Adrenal gland (tissue), 5 donors: Measurements from ENCODE around the gene BPIFB2.

Experiments used
- CTCF ChIP-seq, 6 experiments: fragments of 450-650 bp in 4 of 6; fragments of 200-600 bp in 2 of 6; sonication (generic) in 1 of 6; IDR thresholded peaks; 1 replicate in 5 of 6; 2 replicates in 1 of 6; pipeline versions ENCODE4 v1.5.1 to v1.8.0; 2016 to 2021; ENCODE audit warnings: antibody characterized with exemption in 6 of 6, mild to moderate bottlenecking in 2 of 6, moderate library complexity in 1 of 6
- POLR2A ChIP-seq, 2 donors: fragments of 450-650 bp; IDR thresholded peaks; one replicate each; pipeline ENCODE4 v1.6.1; 2017; ENCODE audit warnings: antibody characterized with exemption in 2 of 2, mild to moderate bottlenecking in 2 of 2, moderate library complexity in 1 of 2
- donor health status: DM: no; HTN: no; CAD: no.

- TF ChIP-seq CTCF (IDR thresholded peaks at IDR 0.05) (no peak), POLR2A (IDR thresholded peaks at IDR 0.05) (no peak)
Observed at GRCh38 chr20:33062825-33063149, 55.3 kb downstream of the BPIFB2 start.
